Stimulated activated CD4-positive, alpha-beta T cell treated with anti-CD3 and anti-CD28 coated beads, Interleukin-1b, Interleukin-23, amount 100 ng/mL, for 48 hours (primary cell): ENCODE measurements around the gene UNC5A.

ENCODE experiments used
- DNase-seq: peaks from one replicate; pipeline ENCODE4 v3.0.0-alpha.2; 2020

UNC5A gene

DNA sequence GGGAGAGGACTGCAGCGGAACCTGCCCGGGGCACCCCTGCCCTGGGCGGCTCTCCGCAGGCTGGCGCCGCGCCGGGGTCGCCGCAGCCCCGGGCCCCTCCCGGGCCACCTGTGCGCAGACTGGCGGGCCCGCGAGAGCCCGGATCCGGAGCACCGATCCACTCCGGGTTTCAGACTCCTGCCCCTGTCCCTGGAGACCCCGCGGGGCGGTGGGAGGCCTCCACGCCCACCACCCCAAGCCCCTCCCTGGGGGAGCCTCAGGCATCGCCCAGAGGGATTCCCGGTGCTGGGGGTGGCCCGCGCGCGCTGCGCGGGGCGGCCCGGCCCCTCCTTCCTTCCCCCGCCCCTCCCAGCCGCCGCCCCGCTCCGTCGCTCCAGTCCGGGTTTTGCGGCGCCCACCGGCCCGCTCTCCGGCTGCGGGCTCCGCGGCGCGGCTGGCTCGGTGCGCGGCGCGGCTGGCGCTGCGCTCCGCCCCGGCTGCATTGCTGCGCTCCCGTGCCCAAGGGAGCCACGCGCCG lies at the start of gene UNC5A:
Gene UNC5A, plus strand, starts transcription at position 479 of the 517 bp plus-strand sequence. CDS start 192 bp downstream, outside the sequence.
- peak; percentile 45 for DNase-seq

DNA sequence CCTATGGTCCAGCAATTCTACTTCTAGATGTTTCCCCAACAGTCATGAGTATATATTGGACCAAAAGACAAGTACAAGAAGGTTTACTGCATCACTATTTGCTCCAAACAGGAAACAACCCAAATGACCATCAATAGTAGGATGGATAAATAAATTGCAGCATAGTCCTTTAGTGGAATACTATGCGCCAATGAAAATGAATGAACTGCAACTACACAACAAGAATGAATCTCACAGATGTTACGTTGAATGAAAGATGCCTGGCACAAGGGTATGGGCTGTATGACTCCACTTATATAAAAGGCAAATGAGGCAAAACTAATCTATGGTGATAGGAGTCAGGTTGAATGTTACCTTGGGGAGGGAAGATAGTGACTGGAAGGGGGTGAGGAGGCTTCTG lies 48.6 kb upstream of the UNC5A start:
- no peak for DNase-seq

DNA sequence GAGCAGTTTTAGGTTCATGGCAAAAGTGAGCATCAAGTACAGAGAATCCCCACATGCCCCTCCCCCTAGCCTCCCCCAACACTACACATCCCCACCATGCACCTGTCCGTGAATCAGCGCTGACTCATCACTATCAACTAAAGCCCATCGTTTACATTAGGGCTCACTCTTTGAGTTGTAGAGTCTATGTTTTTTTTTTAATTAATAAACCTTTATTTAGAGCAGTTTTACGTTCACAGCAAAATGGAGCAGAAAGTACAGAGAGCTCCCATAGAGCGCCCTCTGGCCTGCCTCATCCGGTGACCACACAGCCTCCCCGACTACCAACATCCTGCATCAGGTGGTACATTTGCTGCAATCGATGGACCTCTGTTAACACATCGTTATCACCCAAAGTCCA lies 47.9 kb upstream of the UNC5A start:
- DNase-seq, result no peak

DNA sequence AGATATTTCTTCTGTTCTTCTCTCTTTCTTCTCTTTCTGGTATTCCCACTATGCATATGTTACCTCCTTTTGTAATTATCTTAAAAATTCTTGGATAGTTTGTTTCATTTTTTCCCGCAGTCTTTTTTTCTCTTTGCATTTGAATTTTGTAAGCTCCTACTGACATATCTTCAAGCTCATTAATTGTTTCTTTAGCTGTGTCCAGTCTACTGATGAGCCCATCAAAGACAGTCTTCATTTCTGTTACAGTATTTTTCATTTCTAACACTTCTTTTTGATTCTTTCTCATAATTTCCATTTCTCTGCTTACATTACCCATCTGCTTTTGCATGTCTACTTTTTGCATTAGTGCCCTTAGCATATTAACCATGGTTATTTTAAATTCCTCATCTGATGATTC lies 44.7 kb upstream of the UNC5A start:
- DNase-seq, result no peak

DNA sequence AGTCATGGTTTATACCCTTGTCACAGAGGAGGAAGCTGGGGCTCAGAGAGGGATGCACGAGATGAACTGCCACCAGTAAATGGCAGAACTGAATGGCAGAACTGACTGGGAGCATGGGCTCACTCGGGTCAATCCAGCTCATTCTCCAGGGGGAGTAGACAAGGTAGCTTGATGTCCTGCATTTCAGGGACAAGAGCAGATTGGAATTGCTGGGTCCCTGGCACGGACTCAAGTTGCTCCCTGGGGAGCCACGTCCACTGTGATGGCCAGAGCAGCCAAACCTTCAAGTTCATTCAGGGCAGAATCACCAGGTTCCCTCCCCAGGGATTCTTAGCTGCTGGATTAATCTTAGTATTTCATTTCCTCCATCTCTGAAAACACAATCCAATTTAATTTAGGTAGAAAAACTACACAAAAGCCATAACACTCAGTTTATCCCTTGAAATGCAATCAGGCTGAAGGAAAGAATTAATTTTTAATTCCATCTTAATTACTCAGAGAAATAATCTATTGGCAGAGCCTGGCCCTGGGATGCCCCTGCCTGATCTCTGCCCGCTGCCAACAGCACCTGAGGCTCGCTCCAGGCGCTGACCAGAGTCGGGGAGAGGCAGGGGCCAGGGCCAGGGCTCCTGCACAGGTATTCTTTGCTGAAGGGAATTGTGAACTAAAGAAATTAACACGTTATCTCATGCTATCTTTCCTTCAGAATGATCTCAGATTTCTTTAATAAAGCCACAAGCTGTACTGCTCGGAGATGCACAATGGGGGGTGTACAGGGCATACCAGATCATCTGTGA lies 42.0 kb upstream of the UNC5A start:
- no peak for DNase-seq

DNA sequence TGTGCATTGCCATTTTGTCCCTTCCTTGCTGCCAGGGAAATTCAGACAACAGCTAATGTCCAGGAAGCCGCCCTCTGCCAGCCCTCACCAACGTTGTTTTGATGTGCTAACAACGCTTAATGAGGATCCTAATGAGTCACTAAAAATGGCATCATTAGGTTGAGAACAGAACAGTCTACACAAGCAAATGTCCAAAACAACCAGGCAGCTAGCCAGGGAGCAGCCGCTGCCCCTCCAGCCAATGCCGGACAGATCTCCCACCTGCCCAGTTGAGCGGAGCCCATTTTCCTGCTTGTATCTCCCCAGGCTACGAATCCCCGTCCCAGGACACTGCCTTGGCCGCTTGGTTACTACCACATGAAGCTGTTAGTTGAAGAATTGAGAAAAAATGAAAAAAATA lies 40.4 kb upstream of the UNC5A start:
- no peak for DNase-seq

DNA sequence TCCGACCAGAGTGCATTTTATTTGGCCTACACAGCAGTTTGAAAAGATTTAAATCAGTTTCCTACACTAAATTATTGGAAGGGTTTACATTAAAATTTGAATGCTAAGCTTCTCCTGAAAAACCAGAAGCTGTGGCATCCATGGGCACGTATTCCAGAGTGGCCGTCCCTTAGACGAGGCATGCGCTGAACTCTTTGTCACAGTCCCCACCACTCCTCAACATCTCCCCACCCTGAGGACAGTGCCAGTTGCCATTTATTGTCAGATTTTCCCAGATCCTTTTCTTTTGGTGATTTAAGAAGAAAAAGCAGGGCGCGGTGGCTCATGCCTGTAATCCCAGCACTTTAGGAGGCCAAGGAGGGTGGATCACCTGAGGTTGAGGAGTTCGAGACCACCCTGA lies 39.9 kb upstream of the UNC5A start:
- no peak for DNase-seq

DNA sequence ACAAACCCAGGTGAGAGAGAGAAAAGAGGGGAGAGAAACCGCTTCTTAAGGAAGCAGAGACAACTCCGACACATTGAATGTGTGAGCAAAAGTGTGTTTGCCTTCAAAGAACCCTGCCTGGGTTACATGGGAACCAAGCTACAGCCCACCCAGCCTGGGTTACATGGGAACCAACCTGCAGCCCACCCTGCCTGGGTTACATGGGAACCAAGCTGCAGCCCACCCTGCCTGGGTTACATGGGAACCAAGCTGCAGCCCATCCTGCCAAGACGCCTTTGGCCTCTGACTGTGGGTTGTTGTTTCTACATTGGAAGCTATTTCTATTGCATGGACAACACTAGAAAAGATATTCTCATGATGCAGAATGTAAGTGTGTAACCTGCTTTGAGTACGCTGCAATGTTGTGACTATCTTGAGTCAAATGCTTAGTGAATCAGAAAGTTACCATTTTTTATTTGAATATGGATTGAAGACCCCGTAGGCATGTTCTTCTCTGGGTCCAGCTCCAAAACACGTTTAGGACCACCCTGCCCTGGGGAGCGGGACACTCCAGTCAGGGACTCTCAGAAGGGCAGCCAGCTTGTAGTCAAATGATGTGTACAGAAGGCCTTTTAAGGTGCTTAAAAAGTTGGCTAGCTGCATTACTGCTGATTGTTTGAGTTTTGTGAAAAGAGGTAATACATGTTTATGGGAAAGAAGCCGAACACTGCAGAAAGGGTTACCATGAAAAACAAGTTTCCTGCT lies 39.1 kb upstream of the UNC5A start:
- no peak for DNase-seq

DNA sequence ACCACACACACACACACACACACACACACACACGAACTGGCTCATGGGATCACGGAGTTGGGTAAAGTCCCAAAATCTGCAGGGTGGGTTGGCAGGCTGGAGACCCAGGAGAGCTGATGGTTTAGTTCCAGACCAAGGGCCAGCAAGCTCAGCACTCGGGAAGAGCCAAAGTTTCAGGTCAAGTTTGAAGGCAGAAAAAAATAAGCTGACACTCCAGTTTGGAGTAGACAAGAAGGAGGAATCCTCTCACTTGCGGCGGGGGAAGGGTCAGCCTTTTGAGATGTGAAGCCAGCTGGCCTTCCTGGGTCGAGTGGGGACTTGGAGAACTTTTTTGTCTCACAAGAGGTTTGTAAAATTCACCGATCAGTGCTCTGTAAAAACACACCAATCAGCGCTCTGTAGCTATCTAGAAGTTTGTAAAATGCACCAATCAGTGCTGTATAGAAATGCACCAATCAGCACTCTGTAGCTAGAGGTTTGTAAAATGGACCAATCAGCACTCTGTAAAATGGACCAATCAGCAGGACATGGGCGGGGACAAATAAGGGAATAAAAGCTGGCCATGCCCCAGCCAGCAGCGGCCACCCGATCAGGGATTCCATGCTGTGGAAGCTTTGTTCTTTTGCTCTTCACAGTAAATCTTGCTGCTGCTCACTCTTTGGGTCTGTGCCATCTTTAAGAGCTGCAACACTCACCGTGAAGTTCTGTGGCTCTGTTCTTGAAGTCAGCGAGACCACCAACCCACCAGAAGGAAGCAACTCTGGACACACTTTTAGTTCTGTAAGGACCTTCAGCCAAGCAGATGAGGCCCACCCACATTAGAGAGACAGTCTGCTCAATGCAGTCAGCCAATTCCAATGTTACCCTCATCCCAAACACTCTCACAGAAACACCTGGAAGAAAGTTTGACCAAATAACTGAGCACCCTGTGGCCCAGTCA lies 37.8 kb upstream of the UNC5A start:
- DNase-seq, result no peak

DNA sequence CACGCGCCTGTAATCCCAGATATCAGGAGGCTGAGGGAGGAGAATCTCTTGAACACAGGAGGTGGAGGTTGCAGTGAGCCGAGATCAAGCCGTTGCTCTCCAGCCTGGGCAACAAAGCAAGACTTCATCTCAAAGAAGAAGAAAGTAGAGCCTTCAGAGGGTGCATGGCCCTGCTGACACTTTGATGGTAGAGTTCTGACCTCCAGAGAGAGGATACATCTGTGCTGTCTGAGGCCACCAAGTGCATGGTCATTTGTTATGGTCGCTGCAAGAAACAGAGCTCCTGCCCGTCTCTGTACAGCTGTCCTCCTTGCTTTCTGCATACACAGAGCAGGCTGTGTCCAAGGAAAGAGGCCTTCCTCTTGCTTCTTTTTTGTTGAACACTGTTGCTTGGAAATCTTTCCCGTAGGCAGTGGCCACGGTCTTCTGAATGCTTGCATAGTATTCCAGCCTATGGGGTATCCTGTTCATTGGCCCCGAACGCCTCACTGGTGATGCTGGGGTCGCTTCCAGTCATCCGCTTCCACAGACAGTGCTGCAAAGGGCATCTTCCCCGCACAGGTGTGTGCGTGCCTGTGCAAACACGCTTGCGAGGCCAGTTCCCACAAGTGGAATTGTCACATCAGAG lies 36.8 kb upstream of the UNC5A start:
- DNase-seq, result no peak

DNA sequence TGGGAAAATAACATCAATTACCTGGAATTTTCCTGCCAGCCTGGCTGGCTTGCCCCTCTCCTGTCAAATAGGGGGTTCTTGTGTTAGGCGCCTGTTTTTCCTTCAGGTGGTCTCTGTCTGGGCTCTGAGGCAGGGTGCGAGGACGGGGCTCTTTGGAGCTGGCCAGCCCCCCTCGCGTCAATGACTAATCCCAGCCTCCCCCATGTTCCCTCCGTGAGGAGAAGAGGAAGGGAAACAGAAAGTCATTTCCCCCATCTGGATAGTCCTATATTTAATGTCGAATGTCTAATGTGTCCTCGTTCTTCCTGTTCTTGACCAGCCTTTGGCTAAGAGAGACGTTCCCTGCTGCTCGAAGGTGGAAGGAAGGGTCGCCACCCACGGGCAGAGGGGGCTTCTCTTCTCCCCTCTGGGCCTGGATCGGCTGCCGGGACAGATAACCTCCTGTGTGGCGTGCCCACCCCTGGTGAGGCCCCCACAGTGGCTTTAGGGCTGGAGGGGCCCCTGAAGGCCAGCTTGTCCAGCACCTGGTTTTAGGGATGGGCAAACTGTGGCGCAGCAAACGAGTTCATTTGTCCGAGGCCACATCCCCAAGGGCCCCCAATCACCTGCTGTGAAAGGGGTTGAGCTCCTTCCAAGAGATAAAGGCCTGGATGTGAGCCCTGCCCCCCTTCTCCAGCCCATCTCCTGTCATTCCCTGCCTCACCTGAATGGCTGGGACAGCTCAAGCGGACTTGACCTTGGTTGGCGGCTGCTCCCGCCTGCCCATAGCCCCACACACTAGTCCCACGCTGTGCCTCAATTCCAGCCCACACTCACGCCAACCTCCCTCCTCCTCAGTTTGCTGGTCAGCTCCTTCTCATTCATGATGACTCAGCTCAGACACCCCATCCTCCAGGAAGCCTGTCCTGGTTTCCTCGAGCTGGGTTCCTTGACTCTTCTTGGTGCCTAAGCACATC lies 35.9 kb upstream of the UNC5A start:
- no peak for DNase-seq

DNA sequence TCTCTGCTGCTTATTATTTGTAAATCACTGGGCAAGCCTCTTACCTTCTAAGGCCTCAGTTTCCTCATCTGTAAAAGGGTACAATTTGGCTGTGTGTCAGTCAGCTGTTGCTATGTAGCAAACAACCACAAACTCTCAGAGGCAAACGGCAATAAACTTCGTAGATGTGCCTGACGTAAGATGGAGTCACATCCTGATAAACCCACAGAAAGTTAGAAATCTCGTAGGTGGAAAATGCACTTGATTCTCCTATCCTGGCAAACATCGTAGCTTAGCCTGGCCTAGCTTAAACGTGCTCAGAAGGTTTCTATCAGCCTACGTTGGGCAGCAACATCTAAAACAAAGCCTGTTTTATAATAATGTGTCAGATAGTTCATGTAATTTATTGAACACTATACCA lies 35.0 kb upstream of the UNC5A start:
- no peak for DNase-seq

DNA sequence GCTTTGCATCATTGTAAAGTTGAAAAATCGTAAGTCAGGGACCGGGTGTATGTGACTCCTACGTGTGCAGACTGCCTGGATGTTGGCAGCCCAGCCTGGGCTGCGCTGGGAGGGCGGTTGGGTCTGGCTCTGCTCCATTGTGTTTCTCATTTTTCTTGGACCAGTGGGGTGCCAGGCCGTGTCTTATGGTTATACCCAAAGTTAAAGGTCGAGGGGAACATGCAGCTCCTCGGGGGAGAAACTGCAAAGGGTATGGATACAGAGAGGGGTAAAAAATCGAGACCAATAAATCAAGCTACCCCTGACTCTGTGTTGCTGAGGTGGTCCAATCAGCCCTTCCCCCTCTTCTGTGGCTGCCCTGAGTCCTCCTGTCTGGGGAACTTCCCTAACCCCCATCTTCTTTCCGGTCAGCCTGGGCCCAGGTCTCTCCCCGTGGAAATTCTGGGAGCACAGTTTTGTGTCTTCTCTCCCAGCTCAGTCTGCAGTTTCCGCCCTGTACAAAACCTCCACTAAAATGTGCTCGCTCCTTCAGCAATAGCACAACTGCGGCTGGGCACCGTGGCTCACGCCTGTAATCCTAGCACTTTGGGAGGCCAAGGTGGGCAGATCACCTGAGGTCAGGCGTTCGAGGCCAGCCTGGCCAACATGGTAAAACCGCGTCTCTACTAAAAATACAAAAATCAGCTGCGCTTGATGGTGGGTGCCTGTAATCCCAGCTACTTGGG lies 34.1 kb upstream of the UNC5A start:
- DNase-seq, result no peak

DNA sequence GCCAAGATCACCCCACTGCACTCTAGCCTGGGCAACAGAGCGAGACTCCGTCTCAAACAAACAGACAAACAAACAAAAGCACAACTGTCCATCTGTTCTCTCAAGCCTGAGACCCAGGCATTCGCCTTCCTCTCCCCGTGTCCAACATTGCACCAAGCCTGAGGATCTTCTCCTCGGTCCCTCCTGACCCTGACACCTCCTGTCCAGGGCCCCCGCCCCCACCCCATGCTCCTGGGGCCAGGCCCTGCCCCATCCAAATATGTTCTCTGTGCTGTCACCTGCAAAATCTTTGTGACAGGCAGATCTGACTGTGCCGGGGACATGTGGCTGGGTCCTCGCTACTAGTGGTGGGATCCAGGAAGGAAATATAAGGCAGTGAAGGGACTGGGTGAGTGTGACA lies 33.4 kb upstream of the UNC5A start:
- DNase-seq, result no peak

DNA sequence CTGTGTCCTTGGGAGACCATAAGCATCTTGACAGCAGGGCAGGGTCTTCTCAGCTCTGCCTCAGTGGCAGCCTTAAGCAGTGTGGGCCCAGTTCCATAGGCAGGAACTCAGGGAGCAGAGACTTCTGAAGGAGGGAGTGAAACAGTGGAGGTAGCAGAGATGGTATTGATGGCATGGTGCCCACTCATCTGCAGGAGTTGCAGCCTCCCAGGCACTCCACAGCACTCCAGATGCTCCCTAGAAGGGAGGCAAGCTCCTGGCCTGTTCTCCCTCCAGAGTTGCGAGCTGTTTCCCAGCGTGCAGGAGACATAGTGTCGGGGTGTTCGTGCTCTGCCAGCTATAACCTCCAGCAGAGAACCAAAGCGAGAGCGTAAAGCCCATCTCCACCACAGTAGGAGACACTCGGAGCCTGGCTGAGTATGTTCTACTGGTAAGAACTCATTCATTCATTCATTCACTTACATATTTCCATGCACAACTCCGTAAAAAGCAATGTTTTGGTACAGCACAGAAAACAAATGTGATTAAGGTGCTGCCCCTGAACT lies 31.4 kb upstream of the UNC5A start:
- no peak for DNase-seq

DNA sequence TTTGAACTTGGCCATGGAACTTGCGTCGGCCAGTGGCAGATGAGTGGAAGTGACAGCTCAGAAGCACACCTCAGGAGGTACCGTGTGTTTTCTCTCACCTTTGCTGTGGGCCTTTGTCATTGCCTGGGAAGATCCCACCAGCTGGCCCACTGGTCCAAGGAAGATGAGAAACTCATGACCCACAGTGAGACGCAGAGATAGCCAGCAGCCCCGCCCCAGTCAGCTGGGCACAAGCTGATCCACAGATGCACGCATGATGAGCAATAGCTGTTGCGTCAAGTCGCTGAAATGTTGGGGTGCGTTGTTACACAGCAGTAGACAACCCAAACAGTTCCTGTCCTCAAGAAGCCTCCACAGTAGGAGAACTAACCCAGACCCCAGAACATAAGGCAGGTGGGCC lies 30.8 kb upstream of the UNC5A start:
- no peak for DNase-seq

DNA sequence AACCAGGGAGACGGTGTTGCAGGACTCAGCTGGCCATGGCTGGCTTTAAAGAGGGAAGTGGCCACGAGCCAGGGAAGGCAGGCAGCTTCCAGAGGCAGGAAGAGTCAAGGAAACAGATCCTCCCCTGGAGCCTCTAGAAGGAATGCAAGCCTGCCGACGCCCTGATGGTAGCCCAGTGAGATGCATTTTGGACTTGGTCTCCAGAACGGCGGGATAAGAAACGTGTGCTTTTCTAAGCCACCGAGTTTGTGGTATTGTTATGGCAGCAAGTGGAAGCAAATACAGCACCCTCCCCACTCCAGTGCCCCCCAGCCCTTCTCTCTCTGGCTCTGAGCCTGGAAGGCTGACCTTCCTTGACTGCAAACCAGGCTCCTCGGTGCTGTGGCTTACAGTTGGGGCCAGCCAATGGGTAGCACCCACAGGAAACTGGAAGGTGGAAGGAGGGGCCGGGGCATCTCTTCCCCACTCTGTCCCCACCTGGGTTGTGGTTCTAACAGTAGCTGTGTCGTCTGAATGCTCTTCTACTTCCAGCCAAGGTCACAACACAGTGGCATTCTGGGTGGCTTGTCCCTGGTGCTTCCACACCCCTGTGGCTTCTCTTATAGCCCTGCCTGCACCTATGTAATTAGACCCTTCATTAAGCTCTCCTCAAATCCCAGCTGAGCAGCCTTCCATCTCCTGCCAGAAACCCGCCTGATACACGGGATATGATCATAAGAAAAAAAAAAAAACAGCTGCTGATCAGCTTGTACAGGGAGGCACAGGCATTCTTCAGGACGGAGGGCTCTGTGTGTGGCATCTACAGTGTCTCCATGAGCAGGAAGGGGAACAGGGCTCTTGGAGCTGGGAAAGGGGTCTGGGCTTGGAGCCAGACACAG lies 29.9 kb upstream of the UNC5A start:
- DNase-seq, result no peak

DNA sequence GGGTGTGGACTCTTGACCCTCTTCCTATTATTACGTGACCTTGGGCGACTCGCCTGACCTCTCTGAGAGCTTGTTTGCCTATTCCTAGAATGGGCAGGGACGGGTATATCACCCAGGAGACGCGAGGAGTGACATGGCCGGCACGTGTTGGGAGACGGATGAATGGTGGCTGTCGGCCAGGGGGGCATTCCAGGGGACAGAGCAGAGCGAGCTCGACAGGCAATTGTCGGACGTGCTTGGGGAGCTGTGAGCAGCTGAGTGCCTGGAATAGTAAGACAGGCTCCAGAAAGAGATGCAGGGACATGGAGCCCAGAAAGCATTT lies 29.3 kb upstream of the UNC5A start:
- no peak for DNase-seq
